GM06990 (cell line): ENCODE measurements around the gene ALS2CL.

ENCODE experiments used
- DNase-seq: peaks from one replicate; pipeline ENCODE4 v3.0.0-alpha.2; 2011; ENCODE audit not compliant: insufficient read length; ENCODE audit errors: extremely low read depth
- H3K27me3 ChIP-seq: replicated peaks from 2 replicates; pipeline ENCODE4 v1.6.0; 2011; ENCODE audit warnings: low read length; ENCODE audit not compliant: control insufficient read depth, insufficient read depth
- H3K36me3 ChIP-seq: 2 replicates; pipeline ENCODE4 v1.5.1; 2011; ENCODE audit warnings: low read length; ENCODE audit not compliant: control insufficient read depth, insufficient read depth
- H3K4me3 ChIP-seq: replicated peaks from 2 replicates; pipeline ENCODE4 v1.5.1; 2011; ENCODE audit warnings: low read depth, mild to moderate bottlenecking, control low read depth, low read length
- CTCF ChIP-seq: IDR thresholded peaks from 2 replicates; pipeline ENCODE4 v1.5.1; 2011; ENCODE audit warnings: low read length, control low read depth, mild to moderate bottlenecking, inconsistent platforms; ENCODE audit not compliant: insufficient read depth, poor library complexity, severe bottlenecking

ALS2CL gene

GRCh38 chr3:46678280-46678679 is 15.2 kb downstream of the ALS2CL start:
- Histone ChIP-seq H3K27me3 (peaks cover under 1% of the 10 kb centered on the region), H3K4me3 (no peak overlapping the region), H3K36me3 (no peaks in the 10 kb centered on the region)
- DNase-seq = no peak
- TF ChIP-seq CTCF = no peak

- no peak for TF ChIP-seq CTCF
- Histone ChIP-seq H3K36me3 (no peaks in the 10 kb centered on the region), H3K4me3 (no peak overlapping the region), H3K27me3 (peaks cover 3% of the 10 kb centered on the region)
- no peak for DNase-seq
Measured at GRCh38 chr3:46677411-46677726, 16.1 kb downstream of the ALS2CL start.

- TF ChIP-seq CTCF = no peak
- H3K27me3 ChIP-seq = peaks cover 3% of the 10 kb centered on the region
Measured at GRCh38 chr3:46676601-46677410, 16.7 kb downstream of the ALS2CL start.

GRCh38 chr3:46675843-46676567 is 17.5 kb downstream of the ALS2CL start:
- Histone ChIP-seq H3K27me3 (peaks cover 3% of the 10 kb centered on the region), H3K36me3 (no peaks in the 10 kb centered on the region), H3K4me3 (no peak overlapping the region)
- no peak for TF ChIP-seq CTCF
- no peak for DNase-seq

More at GRCh38 chr3:46676601-46677410, 16.7 kb downstream of the ALS2CL start:
- H3K36me3 ChIP-seq = no peaks in the 10 kb centered on the region
- no peak for DNase-seq
- H3K4me3 ChIP-seq = no peak overlapping the region

GRCh38 chr3:46675426-46675825 is 18.1 kb downstream of the ALS2CL start:
- no peak for TF ChIP-seq CTCF
- no peak for DNase-seq
- H3K4me3 ChIP-seq = no peak overlapping the region
- no peaks in the 10 kb centered on the region for H3K36me3 ChIP-seq
- peaks cover 3% of the 10 kb centered on the region for H3K27me3 ChIP-seq
